AG04450 (cell line): Measurements from ENCODE around the gene SDK1. TPM values are rescaled to one million over a fixed set of nuclear protein-coding genes. Genes with fewer than 3 reads are reported as not detected.

ENCODE experiments used
- CTCF ChIA-PET: fragments of 300-600, 350-600 bp; formaldehyde crosslinking; extraction: SDS; loops from one replicate; lab custom pipeline; 2022; ENCODE audit warnings: antibody characterized with exemption, inconsistent platforms; lab: Charles Lee
- POLR2A ChIA-PET: fragments of 350-600 bp; formaldehyde crosslinking; extraction: SDS; loops from one replicate; lab custom pipeline; 2021; ENCODE audit warnings: antibody characterized with exemption, inconsistent platforms; lab: Yijun Ruan, JAX
- DNase-seq: peaks from one replicate; pipeline ENCODE4 v3.0.0-alpha.2; 2011; ENCODE audit warnings: low read depth, low spot score
- H3K27ac ChIP-seq: one replicate; pipeline ENCODE4 v1.5.1; 2012; ENCODE audit warnings: low read depth, low read length, control low read depth
- H3K27me3 ChIP-seq: one replicate; pipeline ENCODE4 v1.6.0; 2012; ENCODE audit warnings: low read length; ENCODE audit not compliant: control insufficient read depth, insufficient read depth
- H3K4me3 ChIP-seq: 2 replicates; pipeline ENCODE4 v1.5.1; 2011; ENCODE audit warnings: mild to moderate bottlenecking, low read depth, low read length, control low read depth
- H3K9me3 ChIP-seq: 2 replicates; pipeline ENCODE4 v1.5.1; 2012; ENCODE audit warnings: low read length; ENCODE audit not compliant: control insufficient read depth, insufficient read depth
- CTCF ChIP-seq: IDR thresholded peaks from 2 replicates; pipeline ENCODE4 v1.5.1; 2011; ENCODE audit warnings: low read depth, low read length, control low read depth, inconsistent platforms
- polyA plus RNA-seq: library from polyadenylated mRNA; depleted of rRNA; stranded (reverse); fragments of >200 nt; gene quantifications from 2 replicates; pipeline ENCODE4 v1.2.3, GENCODE V29; 2011

Gene SDK1
- polyA plus RNA-seq, 1 experiment, result 2.2 TPM

- no peak for DNase-seq
- CTCF ChIA-PET, result no interaction called here
- no peaks in the 10 kb centered on the region for H3K27me3 ChIP-seq
- H3K9me3 ChIP-seq, result peaks cover 77% of the 10 kb centered on the region
- TF ChIP-seq CTCF, result no peak
- POLR2A ChIA-PET, result no interaction called here
- no peak overlapping the region for H3K27ac ChIP-seq
- H3K4me3 ChIP-seq, result no peak overlapping the region
Measured at GRCh38 chr7:4111166-4111565, 810.1 kb downstream of the SDK1 start.

GRCh38 chr7:4113271-4113670 is 812.2 kb downstream of the SDK1 start:
- DNase-seq, result no peak
- Histone ChIP-seq H3K4me3 (no peak overlapping the region), H3K9me3 (peaks cover 74% of the 10 kb centered on the region), H3K27ac (no peak overlapping the region), H3K27me3 (no peaks in the 10 kb centered on the region)
- no peak for TF ChIP-seq CTCF
- ChIA-PET POLR2A (no interaction called here), CTCF (no interaction called here)

- CTCF ChIA-PET, result no interaction called here
Measured at GRCh38 chr7:4113976-4114375, 812.9 kb downstream of the SDK1 start.

GRCh38 chr7:4115442-4115841 is 814.4 kb downstream of the SDK1 start:
- H3K4me3 ChIP-seq, result no peak overlapping the region
- CTCF ChIA-PET, result no interaction called here
- no peak for TF ChIP-seq CTCF
- H3K27ac ChIP-seq, result no peak overlapping the region
- peaks cover 57% of the 10 kb centered on the region for H3K9me3 ChIP-seq
- H3K27me3 ChIP-seq, result no peaks in the 10 kb centered on the region
- DNase-seq, result no peak
- POLR2A ChIA-PET, result no interaction called here

More at GRCh38 chr7:4113976-4114375, 812.9 kb downstream of the SDK1 start:
- Histone ChIP-seq H3K27ac (no peak overlapping the region), H3K4me3 (no peak overlapping the region), H3K9me3 (peaks cover 68% of the 10 kb centered on the region), H3K27me3 (no peaks in the 10 kb centered on the region)
- POLR2A ChIA-PET, result no interaction called here
- no peak for TF ChIP-seq CTCF
- DNase-seq, result no peak

GRCh38 chr7:4115941-4116610 is 815.0 kb downstream of the SDK1 start:
- no peaks in the 10 kb centered on the region for H3K27me3 ChIP-seq
- peaks cover 54% of the 10 kb centered on the region for H3K9me3 ChIP-seq
- ChIA-PET CTCF (no interaction called here), POLR2A (no interaction called here)
- DNase-seq, result no peak
- H3K27ac ChIP-seq, result no peak overlapping the region
- no peak overlapping the region for H3K4me3 ChIP-seq
- TF ChIP-seq CTCF, result no peak
